Retinal pigment epithelial cell (primary cell): ENCODE measurements around the gene ZNF280C.

ENCODE experiments used
- DNase-seq: peaks from one replicate; pipeline ENCODE4 v3.0.0-alpha.2; 2010; ENCODE audit warnings: low read depth
- H3K4me3 ChIP-seq: 2 replicates; pipeline ENCODE4 v1.5.1; 2011; ENCODE audit warnings: mild to moderate bottlenecking, low read length, control low read depth, moderate library complexity
- TF ChIP-seq, protein P1 (sequence below): conservative IDR thresholded peaks from 2 replicates; pipeline ENCODE4 v1.5.1; 2011; ENCODE audit warnings: low read depth, low read length, control low read depth, inconsistent platforms

The ZNF280C gene

DNA sequence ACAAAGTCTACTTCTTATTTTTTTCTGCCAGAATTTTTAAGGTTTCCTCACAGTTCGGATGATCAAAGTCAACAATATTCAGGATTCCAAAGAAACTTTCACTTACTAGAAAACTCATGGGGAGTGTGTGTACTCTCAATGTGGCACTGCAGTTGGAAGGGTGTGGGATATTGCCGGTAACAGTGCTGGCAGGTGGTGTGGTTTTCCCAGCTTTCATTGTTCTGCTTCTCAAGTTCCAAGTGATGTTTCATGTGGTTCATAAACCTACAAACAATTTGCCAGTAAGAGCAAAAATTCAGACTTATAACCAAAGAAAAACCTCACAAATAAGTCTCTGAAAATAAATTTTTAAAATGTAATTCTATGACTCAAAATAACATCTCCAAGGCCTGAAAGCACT, 39.8 kb downstream of the ZNF280C start:
- H3K4me3 ChIP-seq: no peak overlapping the region
- DNase-seq: no peak
- TF ChIP-seq, protein P1, sequence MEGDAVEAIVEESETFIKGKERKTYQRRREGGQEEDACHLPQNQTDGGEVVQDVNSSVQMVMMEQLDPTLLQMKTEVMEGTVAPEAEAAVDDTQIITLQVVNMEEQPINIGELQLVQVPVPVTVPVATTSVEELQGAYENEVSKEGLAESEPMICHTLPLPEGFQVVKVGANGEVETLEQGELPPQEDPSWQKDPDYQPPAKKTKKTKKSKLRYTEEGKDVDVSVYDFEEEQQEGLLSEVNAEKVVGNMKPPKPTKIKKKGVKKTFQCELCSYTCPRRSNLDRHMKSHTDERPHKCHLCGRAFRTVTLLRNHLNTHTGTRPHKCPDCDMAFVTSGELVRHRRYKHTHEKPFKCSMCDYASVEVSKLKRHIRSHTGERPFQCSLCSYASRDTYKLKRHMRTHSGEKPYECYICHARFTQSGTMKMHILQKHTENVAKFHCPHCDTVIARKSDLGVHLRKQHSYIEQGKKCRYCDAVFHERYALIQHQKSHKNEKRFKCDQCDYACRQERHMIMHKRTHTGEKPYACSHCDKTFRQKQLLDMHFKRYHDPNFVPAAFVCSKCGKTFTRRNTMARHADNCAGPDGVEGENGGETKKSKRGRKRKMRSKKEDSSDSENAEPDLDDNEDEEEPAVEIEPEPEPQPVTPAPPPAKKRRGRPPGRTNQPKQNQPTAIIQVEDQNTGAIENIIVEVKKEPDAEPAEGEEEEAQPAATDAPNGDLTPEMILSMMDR: no peak

DNA sequence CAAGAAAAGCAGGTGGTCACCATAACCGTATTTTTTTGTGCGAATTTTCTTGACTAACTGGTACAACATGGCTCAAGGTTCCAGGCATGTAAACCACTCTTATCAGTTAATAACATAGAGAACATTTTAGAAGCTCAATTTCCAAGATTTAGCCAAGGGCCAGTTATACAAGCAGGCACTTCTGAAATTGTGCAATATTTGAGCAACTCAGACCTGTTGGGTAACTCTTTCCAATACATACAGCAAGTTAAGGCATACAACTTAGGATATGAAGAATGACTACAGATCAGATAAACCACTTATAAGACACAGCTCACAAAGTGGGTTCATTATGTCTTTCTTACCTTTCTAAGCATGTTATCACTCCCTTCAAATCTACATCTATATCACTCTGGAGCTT, 43.9 kb downstream of the ZNF280C start:
- TF ChIP-seq, protein P1: no peak
- DNase-seq: no peak
- no peak overlapping the region for H3K4me3 ChIP-seq

DNA sequence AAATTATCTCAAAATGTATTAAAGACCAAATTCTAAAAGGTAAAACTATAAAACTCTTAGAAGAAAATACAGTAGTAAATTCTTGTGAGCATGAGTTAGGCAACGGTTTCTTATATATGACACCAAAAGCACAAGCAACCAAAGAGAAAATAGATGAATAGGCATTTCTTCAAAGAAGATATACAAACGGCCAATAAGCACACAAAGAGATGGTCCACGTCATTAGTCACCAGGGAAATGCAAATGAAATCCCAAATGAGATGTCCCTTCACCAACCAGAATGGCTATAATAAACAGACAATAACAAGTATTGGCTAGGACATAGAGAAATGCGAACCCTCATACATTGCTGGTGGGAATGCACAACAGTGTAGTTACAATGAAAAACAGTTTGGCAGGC, 52.4 kb downstream of the ZNF280C start:
- TF ChIP-seq, protein P1: no peak
- DNase-seq: no peak
- H3K4me3 ChIP-seq: no peak overlapping the region

DNA sequence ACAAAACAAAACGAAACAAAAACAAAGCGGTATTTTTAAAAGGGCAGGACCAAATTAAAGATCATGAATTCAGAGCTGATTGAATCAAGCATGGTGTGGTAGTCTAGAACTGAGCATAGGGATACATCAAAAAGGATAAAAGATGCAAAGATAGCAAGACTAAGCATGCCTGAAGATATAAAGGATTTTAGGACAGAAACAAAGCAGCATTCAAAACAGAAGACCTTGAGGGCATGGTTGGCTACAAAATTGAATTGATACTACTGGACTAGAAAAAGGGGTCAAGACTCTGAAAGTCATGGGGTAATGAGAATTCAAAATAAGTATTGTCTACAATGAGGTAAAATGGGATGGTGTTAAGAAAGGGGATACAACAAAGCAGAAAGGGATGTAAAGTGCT, 55.3 kb downstream of the ZNF280C start:
- no peak overlapping the region for H3K4me3 ChIP-seq
- TF ChIP-seq, protein P1: no peak
- DNase-seq: no peak

DNA sequence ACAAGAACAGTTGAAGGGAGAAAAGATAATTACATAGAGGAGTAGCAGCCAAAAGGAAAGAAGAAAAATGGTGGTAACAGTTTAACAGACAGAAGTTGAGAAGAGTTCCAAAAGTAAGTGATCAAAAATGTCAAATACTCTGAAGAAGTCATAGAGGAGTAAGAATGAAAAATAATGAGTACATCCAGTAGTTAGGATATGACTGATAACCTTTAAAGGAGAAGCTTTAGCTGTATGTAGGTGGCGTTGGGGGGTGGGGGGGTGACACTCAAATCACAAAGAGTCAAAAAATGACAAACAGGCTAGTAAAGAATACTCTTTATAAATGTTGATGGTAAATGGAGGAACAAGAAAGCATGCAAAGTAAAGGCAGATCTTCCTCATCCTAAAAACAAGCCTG, 56.3 kb downstream of the ZNF280C start:
- no peak for DNase-seq
- no peak overlapping the region for H3K4me3 ChIP-seq
- TF ChIP-seq, protein P1: no peak

DNA sequence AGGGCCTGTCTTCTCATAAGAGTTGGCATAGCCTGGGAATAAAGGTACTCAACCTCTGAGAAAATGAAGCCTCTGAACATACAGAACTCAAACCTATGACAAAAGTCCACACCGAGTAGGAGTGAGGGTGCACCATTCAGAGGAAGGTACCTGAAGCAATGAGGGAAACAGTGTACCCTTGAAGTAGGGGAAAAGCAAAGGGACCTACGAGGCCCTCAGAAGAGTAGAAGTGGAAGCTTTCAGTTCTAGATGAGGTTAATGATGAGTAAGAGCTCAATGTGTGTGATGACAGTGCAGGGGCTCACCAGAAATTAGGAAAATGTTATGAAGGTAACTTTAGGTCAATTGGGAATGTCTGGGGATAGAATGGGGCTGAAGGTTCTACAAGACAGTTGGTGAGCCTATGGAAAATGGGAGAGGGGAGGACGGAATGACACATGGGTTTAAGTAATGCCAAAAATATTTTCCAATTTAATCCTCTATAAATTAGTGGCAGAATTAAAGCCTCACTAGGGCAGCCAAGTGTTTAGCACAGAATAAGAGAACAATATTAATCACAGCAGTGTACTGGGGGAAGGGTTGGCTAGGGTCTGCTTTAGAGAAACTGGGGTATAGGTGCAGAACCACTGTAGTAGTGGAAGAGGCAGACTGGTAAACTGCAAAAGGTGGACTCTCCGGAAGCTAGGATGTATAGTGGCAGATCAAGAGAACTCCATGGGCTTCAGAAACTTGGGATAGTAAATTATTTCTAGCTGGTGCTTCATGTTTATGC, 57.1 kb downstream of the ZNF280C start:
- H3K4me3 ChIP-seq: no peak overlapping the region
- TF ChIP-seq, protein P1: no peak
- no peak for DNase-seq

DNA sequence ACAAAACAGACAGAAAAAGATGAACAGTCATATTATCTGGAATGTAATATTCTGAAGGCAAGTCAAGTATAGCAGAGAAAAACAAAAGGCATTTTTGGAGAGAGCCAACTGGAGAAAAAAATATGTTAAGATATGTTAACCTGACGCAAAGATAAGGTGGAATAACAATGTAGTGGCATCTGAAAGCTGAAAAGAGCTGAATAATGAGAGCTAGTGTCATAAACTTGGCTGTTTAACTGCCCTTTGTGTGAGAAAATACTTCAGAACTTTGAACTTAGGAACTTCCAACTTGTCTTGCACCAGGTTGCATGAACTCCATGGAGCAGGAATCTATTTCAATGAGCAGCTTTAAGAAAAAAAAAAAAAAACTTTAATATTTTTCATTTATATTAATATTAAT, 64.1 kb downstream of the ZNF280C start:
- no peak for DNase-seq
- TF ChIP-seq, protein P1: no peak
- H3K4me3 ChIP-seq: no peak overlapping the region
